ENCODE results near the gene ELK4.

The ELK4 gene

GRCh38 chr1:205661429-205662134 is 29.8 kb upstream of the ELK4 start:
- no peak for DNase-seq
- H3K27ac ChIP-seq (ENCODE audit: low read length) = no peak overlapping the region
- no peaks in the 10 kb centered on the region for H3F3A ChIP-seq (ENCODE audit: insufficient read depth, low read length)
- no peak overlapping the region for H3K4me2 ChIP-seq (ENCODE audit: low read depth, low read length)
- TF ChIP-seq EZH2 (optimal IDR thresholded peaks at IDR 0.05; ENCODE audit: low read depth, low read length) (no peak), EZH2phosphoT487 (IDR thresholded peaks at IDR 0.05; ENCODE audit: low read length) (no peak)
- TF ChIP-seq, protein P1, sequence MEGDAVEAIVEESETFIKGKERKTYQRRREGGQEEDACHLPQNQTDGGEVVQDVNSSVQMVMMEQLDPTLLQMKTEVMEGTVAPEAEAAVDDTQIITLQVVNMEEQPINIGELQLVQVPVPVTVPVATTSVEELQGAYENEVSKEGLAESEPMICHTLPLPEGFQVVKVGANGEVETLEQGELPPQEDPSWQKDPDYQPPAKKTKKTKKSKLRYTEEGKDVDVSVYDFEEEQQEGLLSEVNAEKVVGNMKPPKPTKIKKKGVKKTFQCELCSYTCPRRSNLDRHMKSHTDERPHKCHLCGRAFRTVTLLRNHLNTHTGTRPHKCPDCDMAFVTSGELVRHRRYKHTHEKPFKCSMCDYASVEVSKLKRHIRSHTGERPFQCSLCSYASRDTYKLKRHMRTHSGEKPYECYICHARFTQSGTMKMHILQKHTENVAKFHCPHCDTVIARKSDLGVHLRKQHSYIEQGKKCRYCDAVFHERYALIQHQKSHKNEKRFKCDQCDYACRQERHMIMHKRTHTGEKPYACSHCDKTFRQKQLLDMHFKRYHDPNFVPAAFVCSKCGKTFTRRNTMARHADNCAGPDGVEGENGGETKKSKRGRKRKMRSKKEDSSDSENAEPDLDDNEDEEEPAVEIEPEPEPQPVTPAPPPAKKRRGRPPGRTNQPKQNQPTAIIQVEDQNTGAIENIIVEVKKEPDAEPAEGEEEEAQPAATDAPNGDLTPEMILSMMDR (IDR thresholded peaks at IDR 0.05; ENCODE audit: low read length) = no peak
- H3K9ac ChIP-seq (ENCODE audit: low read length) = no peak overlapping the region
- no peaks in the 10 kb centered on the region for H3K79me2 ChIP-seq (ENCODE audit: low read length)
- H3K4me1 ChIP-seq (ENCODE audit: low read length) = no peaks in the 10 kb centered on the region
- H3K4me3 ChIP-seq (ENCODE audit: low read length) = no peak overlapping the region
- H3K9me2 ChIP-seq (replicated peaks; ENCODE audit: insufficient read depth, low read length) = no peaks in the 10 kb centered on the region
- H3K36me3 ChIP-seq (replicated peaks; ENCODE audit: insufficient read depth, low read length) = no peaks in the 10 kb centered on the region
- H3K9me3 ChIP-seq (replicated peaks; ENCODE audit: insufficient read depth, low read length) = no peaks in the 10 kb centered on the region
- peaks cover 79% of the 10 kb centered on the region for H3K27me3 ChIP-seq (replicated peaks; ENCODE audit: insufficient read depth, low read length)
- H4K20me1 ChIP-seq (ENCODE audit: insufficient read depth, low read length) = no peaks in the 10 kb centered on the region
- no peak overlapping the region for H2AFZ ChIP-seq (ENCODE audit: low read length)

- Histone ChIP-seq H3K27ac (ENCODE audit: low read length) (no peak overlapping the region), H3K79me2 (ENCODE audit: low read length) (no peaks in the 10 kb centered on the region), H2AFZ (ENCODE audit: low read length) (no peak overlapping the region), H3K27me3 (replicated peaks; ENCODE audit: insufficient read depth, low read length) (peaks cover 74% of the 10 kb centered on the region), H3K36me3 (replicated peaks; ENCODE audit: insufficient read depth, low read length) (no peaks in the 10 kb centered on the region), H3K4me2 (ENCODE audit: low read depth, low read length) (no peak overlapping the region), H4K20me1 (ENCODE audit: insufficient read depth, low read length) (no peaks in the 10 kb centered on the region), H3K4me3 (ENCODE audit: low read length) (no peak overlapping the region), H3K9ac (ENCODE audit: low read length) (no peak overlapping the region), H3F3A (ENCODE audit: insufficient read depth, low read length) (no peaks in the 10 kb centered on the region), H3K9me2 (replicated peaks; ENCODE audit: insufficient read depth, low read length) (no peaks in the 10 kb centered on the region), H3K4me1 (ENCODE audit: low read length) (no peaks in the 10 kb centered on the region), H3K9me3 (replicated peaks; ENCODE audit: insufficient read depth, low read length) (no peaks in the 10 kb centered on the region)
- no peak for DNase-seq
- TF ChIP-seq, protein P1 (IDR thresholded peaks at IDR 0.05; ENCODE audit: low read length) = no peak
- TF ChIP-seq EZH2phosphoT487 (IDR thresholded peaks at IDR 0.05; ENCODE audit: low read length) (no peak), EZH2 (optimal IDR thresholded peaks at IDR 0.05; ENCODE audit: low read depth, low read length) (no peak)
Measured at GRCh38 chr1:205660361-205660760, 28.6 kb upstream of the ELK4 start.

DNA sequence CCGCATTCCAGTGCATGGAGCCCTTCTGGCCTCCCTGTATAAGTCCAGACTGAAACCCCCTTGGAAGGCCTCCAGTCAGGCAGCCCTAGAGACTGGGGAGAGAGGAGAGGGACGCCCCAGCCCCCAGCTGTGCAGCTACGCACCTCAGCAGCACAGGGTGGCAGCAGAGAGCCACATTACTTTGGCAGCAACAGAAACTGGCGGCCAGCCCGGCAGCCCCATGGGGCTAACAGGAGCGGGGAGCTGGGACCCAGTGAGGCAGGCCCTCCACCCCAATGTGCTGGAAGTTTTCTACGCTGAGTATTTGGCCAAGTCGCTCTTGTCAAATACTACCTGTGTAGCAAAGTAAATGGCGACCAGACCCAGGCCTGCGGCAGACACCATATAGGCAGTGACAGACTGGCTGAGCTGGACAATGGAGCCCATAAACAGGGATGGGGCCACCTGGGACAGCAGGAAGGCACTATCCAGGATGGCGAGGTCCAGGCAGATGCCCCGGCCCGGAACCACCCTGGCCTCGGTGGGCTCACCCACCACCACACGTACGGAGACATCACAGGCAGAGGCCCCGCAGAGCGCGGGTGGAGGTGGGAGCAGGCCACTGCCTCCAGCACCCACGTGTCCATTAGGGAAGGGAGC is 27.3 kb upstream of the ELK4 start:
- Histone ChIP-seq H3K9me3 (replicated peaks; ENCODE audit: insufficient read depth, low read length) (no peaks in the 10 kb centered on the region), H3K36me3 (replicated peaks; ENCODE audit: insufficient read depth, low read length) (no peaks in the 10 kb centered on the region), H3K4me2 (ENCODE audit: low read depth, low read length) (peak overlapping the region; percentile 33; the same call in 1 of the 2 replicates), H3K4me3 (ENCODE audit: low read length) (no peak overlapping the region), H3K27me3 (replicated peaks; ENCODE audit: insufficient read depth, low read length) (peaks cover 65% of the 10 kb centered on the region), H3K4me1 (ENCODE audit: low read length) (no peaks in the 10 kb centered on the region), H4K20me1 (ENCODE audit: insufficient read depth, low read length) (no peaks in the 10 kb centered on the region), H3K9me2 (replicated peaks; ENCODE audit: insufficient read depth, low read length) (no peaks in the 10 kb centered on the region), H2AFZ (ENCODE audit: low read length) (no peak overlapping the region), H3F3A (ENCODE audit: insufficient read depth, low read length) (no peaks in the 10 kb centered on the region), H3K9ac (ENCODE audit: low read length) (no peak overlapping the region), H3K27ac (ENCODE audit: low read length) (no peak overlapping the region), H3K79me2 (ENCODE audit: low read length) (no peaks in the 10 kb centered on the region)
- TF ChIP-seq, protein P1 (IDR thresholded peaks at IDR 0.05; ENCODE audit: low read length) = peak; percentile 97
- TF ChIP-seq EZH2phosphoT487 (IDR thresholded peaks at IDR 0.05; ENCODE audit: low read length) = no peak
- no peak for TF ChIP-seq EZH2 (optimal IDR thresholded peaks at IDR 0.05; ENCODE audit: low read depth, low read length)
- peak; percentile 71 for DNase-seq

Data from MM.1S (cell line).